Transverse colon (tissue), 4 donors: Measurements from ENCODE around the gene ZBTB40. TPM values are rescaled to one million over a fixed set of nuclear protein-coding genes. Genes with fewer than 3 reads are reported as not detected.

Source experiments
- DNase-seq: peaks from one replicate; pipeline ENCODE4 v3.0.0-alpha.2; 2019
- H3K27ac ChIP-seq, 4 donors: fragments of 200-600 bp; sonication (generic); 2 replicates each; pipeline ENCODE4 v1.5.1; 2016 to 2018; ENCODE audit warnings: inconsistent platforms in 4 of 4
- H3K27me3 ChIP-seq: fragments of 200-600 bp; sonication (generic); 2 replicates; pipeline ENCODE4 v1.5.1; 2017; ENCODE audit warnings: inconsistent platforms
- H3K36me3 ChIP-seq, 4 donors: fragments of 200-600 bp; sonication (generic); 2 replicates each; pipeline ENCODE4 v1.5.1; 2017 to 2019; ENCODE audit warnings: inconsistent platforms in 4 of 4
- H3K4me1 ChIP-seq, 4 donors: fragments of 200-600 bp; sonication (generic); 2 replicates each; pipeline ENCODE4 v1.5.1; 2017 to 2020; ENCODE audit warnings: inconsistent platforms in 4 of 4
- H3K4me3 ChIP-seq, 4 donors: fragments of 200-600 bp; sonication (generic); 1 replicate in 1 of 4; 2 replicates in 3 of 4; pipeline versions ENCODE4 v1.5.1 to v1.6.1; 2017 to 2019; ENCODE audit warnings: inconsistent platforms in 4 of 4
- H3K9me3 ChIP-seq, 2 donors: fragments of 200-600 bp; sonication (generic); 2 replicates each; pipeline ENCODE4 v1.5.1; 2017 to 2019; ENCODE audit warnings: inconsistent platforms in 2 of 2
- EP300 ChIP-seq: sonication (generic); formaldehyde crosslinking; IDR thresholded peaks from one replicate; pipeline ENCODE4 v1.6.1; 2017; ENCODE audit warnings: antibody characterized with exemption, low read depth
- POLR2A ChIP-seq: fragments of 450-650 bp; IDR thresholded peaks from one replicate; pipeline ENCODE4 v1.6.1; 2016; ENCODE audit warnings: antibody characterized with exemption, mild to moderate bottlenecking, moderate library complexity
- POLR2AphosphoS5 ChIP-seq, 3 donors: sonication (generic); formaldehyde crosslinking; IDR thresholded peaks; one replicate each; pipeline ENCODE4 v1.6.1; 2016; ENCODE audit warnings: antibody characterized with exemption in 3 of 3
- WGBS, 2 donors: methylation state at CpG; one replicate each; pipeline ENCODE4 v1.1.5; 2018; ENCODE audit warnings: low coverage in 1 of 2; 5-methylcytosine and 5-hydroxymethylcytosine counted together
- in situ Hi-C, 4 donors: fragments of 200-750 bp; cut with MboI; loops; one replicate each; pipeline versions ENCODE4 v1.15.0 to v1.15.1; 2017; ENCODE audit warnings: low sequenced_read_pairs in 3 of 4, low pct_ligation_motif_present in 1 of 4, low pct_unique_long_range_greater_than_20kb in 1 of 4
- intact Hi-C: fragments of 100-400 bp; cut with DNase I; formaldehyde crosslinking; loops from one replicate; pipeline ENCODE4 v1.15.1; 2023; ENCODE audit warnings: low total_unique reads
- total RNA-seq, 4 donors: library from RNA; depleted of rRNA; stranded (reverse); fragments of >200 nt; gene quantifications; one replicate each; pipeline ENCODE4 v1.1.0, GENCODE V29; 2016
- TF ChIP-seq, protein P1 (sequence below), 5 experiments: fragments of 200-600 bp in 3 of 5; fragments of 450-650 bp in 2 of 5; sonication (generic) in 3 of 5; IDR thresholded peaks; 1 replicate in 2 of 5; 2 replicates in 3 of 5; pipeline ENCODE4 v1.5.1; 2016 to 2017; ENCODE audit warnings: antibody characterized with exemption in 5 of 5, inconsistent platforms in 3 of 5, mild to moderate bottlenecking in 2 of 5, moderate library complexity in 1 of 5

Gene ZBTB40
- total RNA-seq, 4 donors from 2014 or later, result 17.7 to 30.3 (median 21.1) TPM

- Histone ChIP-seq H3K4me1 (peaks cover 0 to 20% (median 9%) of the 10 kb centered on the region in 4 donors), H3K36me3 (no peaks in the 10 kb centered on the region), H3K4me3 (no peak overlapping the region), H3K27ac (peak overlapping the region in 1 of 4 donors; percentile 13), H3K9me3 (no peaks in the 10 kb centered on the region), H3K27me3 (peaks cover 25% of the 10 kb centered on the region)
- in situ Hi-C loops, result no loop called here
- DNase-seq, result no peak
- 20% methylated on average over 3 of the region's 3 CpGs; no CpG with 5 or more reads in 1 of the 2 donors for WGBS, 2 donors
- no peak for TF ChIP-seq POLR2A
- TF ChIP-seq, protein P1, sequence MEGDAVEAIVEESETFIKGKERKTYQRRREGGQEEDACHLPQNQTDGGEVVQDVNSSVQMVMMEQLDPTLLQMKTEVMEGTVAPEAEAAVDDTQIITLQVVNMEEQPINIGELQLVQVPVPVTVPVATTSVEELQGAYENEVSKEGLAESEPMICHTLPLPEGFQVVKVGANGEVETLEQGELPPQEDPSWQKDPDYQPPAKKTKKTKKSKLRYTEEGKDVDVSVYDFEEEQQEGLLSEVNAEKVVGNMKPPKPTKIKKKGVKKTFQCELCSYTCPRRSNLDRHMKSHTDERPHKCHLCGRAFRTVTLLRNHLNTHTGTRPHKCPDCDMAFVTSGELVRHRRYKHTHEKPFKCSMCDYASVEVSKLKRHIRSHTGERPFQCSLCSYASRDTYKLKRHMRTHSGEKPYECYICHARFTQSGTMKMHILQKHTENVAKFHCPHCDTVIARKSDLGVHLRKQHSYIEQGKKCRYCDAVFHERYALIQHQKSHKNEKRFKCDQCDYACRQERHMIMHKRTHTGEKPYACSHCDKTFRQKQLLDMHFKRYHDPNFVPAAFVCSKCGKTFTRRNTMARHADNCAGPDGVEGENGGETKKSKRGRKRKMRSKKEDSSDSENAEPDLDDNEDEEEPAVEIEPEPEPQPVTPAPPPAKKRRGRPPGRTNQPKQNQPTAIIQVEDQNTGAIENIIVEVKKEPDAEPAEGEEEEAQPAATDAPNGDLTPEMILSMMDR (IDR thresholded peaks at IDR 0.05), result no peak
- TF ChIP-seq POLR2AphosphoS5 (IDR thresholded peaks at IDR 0.05), result no peak
- TF ChIP-seq EP300, result no peak
- intact Hi-C loops, result no loop called here
Measured at GRCh38 chr1:22555371-22555656, 103.7 kb downstream of the ZBTB40 start.

DNA sequence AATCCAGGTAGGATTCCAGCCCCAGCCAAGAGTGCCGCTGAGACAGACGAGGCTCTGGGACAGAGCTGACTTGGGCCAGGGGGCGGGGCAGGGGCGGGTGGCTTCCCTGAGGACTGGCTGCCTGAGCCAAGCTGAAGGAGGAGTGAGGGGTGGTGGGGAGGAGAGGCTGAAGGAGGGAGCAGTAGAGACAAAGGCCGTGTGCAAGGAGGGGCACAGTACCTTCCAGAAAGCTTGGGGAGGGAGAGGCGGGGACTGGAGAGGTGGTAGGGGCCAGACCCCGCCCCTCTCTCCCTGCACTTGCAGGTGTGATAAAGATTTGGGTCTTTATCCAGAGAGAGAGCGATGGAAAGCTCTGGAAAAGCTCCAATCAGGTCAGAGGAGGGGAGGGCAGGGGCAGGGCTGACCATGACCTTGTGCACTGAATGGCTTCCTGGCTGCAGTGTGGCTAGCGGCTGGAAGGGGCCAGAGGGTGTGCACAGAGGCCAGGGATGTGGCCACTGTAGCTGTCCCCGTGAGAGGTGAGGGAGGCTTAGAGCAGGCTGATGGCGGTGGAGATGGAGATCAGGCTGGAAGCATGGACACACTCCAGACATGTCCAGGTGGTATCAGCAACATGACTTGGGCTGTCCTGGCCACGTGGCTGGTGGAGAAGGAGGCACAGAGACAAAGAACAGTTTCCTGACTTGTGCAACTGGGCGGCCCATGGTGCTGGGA, 104.9 kb downstream of the ZBTB40 start:
- Histone ChIP-seq H3K27me3 (peaks cover 37% of the 10 kb centered on the region), H3K9me3 (no peaks in the 10 kb centered on the region), H3K4me3 (no peak overlapping the region), H3K36me3 (no peaks in the 10 kb centered on the region), H3K4me1 (peaks cover 0 to 20% (median 9%) of the 10 kb centered on the region in 4 donors), H3K27ac (no peak overlapping the region)
- TF ChIP-seq POLR2A, result no peak
- TF ChIP-seq, protein P1 (IDR thresholded peaks at IDR 0.05), result no peak
- TF ChIP-seq POLR2AphosphoS5 (IDR thresholded peaks at IDR 0.05), result no peak
- TF ChIP-seq EP300, result no peak
- WGBS, 2 donors, result 37% methylated on average over 13 of the region's 13 CpGs; no CpG with 5 or more reads in 1 of the 2 donors
- in situ Hi-C loops (no loop called here), intact Hi-C loops (no loop called here)
- DNase-seq, result peak; percentile 33

DNA sequence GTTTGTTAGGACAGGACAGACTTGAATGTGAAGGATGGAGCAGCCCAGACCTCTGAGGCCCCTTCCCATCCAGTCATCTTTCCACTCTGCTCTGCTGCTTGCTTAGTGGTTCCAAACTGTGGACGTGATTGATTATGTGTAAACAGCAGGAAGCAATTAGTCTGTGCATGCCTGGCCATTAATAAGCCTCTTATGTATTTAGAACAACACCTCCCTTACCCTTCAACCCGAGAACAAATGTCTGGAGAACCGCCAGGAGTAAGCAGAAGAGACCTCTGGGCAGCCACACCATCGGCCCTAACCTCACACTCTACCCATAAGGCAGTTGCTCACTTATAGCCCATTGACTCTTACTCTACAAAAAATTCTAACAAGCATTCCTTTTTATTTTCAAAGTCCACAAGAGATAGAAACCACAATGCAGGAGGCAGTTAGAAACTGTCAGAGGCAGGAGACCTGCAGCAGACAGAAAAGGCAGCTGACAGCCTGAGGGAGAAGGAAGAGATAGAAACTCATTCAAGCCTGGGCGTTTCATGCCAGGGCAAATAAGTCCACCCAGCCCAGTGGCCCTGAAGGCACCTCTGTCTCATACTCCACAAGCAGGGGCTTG, 105.8 kb downstream of the ZBTB40 start:
- peaks cover 46% of the 10 kb centered on the region for H3K27me3 ChIP-seq
- DNase-seq, result no peak
- no peaks in the 10 kb centered on the region for H3K9me3 ChIP-seq
- intact Hi-C loops (no loop called here), in situ Hi-C loops (no loop called here)
- no peaks in the 10 kb centered on the region for H3K36me3 ChIP-seq
- 29% methylated on average over 5 of the region's 5 CpGs; no CpG with 5 or more reads in 1 of the 2 donors for WGBS, 2 donors
- H3K4me3 ChIP-seq, result no peak overlapping the region
- no peak for TF ChIP-seq POLR2AphosphoS5 (IDR thresholded peaks at IDR 0.05)
- TF ChIP-seq POLR2A, result no peak
- TF ChIP-seq, protein P1 (IDR thresholded peaks at IDR 0.05), result no peak
- TF ChIP-seq EP300, result no peak
- H3K27ac ChIP-seq, result no peak overlapping the region
- H3K4me1 ChIP-seq, result peaks cover 0 to 20% (median 9%) of the 10 kb centered on the region in 4 donors

DNA sequence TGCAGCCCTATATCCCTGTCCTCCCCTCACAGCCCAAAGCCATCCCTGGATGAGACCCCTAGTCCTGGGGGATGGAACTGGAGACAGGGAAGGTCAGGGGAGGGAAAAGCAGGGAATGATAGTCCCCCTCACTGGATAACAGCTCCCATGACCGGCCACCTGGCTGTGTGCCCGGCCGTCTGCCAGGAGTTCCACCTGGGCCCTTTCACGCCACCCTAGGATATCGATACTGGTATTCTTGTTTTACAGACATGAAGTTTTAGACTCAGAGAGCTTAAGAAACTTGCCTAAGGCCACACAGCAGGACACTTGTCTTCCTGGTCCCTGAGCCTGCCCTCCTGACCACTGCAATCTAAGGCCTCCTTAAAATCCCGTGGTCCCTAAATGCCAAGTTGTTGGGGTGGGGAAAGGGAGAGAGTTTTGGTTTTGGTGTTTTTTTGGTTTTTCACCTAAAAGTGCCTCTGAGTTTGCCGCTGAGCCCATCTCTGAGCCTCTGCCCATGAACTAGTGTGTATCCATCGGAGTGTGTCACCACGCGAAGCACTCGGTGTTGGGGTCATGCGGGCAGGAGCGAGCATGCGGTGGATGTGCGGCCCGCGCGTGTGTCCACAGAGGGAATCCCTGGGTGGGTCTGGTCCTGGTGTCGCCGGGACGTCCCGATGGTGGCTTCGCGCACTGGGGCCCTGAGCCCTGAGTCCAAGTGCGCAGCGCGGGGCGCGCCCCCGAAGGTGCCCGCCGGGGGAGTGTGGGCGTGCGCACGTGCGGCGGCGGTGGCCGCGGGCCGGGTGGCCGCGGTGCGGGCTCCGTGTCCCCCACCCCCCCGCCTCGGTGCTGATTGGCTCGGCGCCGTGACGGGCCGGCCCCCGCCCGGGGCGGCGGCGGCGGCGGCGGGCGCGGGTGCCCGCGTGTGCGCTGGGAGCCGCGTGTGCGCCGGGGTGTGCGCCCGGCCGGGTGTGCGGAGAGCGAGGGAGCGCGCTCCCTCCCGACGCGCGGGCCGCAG, 111.2 kb downstream of the ZBTB40 start, which contains the start of gene EPHA8:
Gene EPHA8 (plus strand): TSS at position 906 of the 1,000 bp plus-strand sequence. CDS start 147 bp downstream, outside the sequence.
- Histone ChIP-seq H3K4me1 (no peaks in the 10 kb centered on the region), H3K4me3 (no peak within 1 kb of the TSS), H3K36me3 (no peaks in the 10 kb centered on the region), H3K27ac (no peak within 1 kb of the TSS), H3K27me3 (peaks cover 72% of the 10 kb centered on the region), H3K9me3 (no peaks in the 10 kb centered on the region)
- no peak for DNase-seq
- 8 to 17% methylated on average over 1 to 41 of the region's 81 CpGs for WGBS, 2 donors
- in situ Hi-C loops (no loop called here), intact Hi-C loops (no loop called here)
- TF ChIP-seq POLR2A, result no peak
- no peak for TF ChIP-seq EP300
- TF ChIP-seq, protein P1 (IDR thresholded peaks at IDR 0.05), result no peak
- no peak for TF ChIP-seq POLR2AphosphoS5 (IDR thresholded peaks at IDR 0.05)
